Measurements from ENCODE around the gene SNTA1. TPM values are rescaled to one million over a fixed set of nuclear protein-coding genes. Genes with fewer than 3 reads are reported as not detected.

The SNTA1 gene
- total RNA-seq, 1 experiment from 2014 or later = 9.9 TPM

- WGBS (ENCODE audit: extremely low coverage, insufficient read length, low lambda C conversion rate) = no CpG with 5 or more reads among the region's 5 CpGs
- no peaks in the 10 kb centered on the region for H3K79me1 ChIP-seq (ENCODE audit: insufficient read depth, low read depth, low read length, poor library complexity, severe bottlenecking)
- no peaks in the 10 kb centered on the region for H3K27me3 ChIP-seq (ENCODE audit: insufficient read depth, low read length)
- no peak overlapping the region for H3K23ac ChIP-seq (ENCODE audit: insufficient read length, low read depth, low read length)
- Mint-ChIP-seq H3K36me3 (ENCODE audit: insufficient read depth in 1 of 3, low read depth in 3 of 3) (peaks cover 0 to 5% (median 4%) of the 10 kb centered on the region in 3 experiments; a peak in 2 of 7 replicates), H3K27me3 (ENCODE audit: low read depth) (no peaks in the 10 kb centered on the region), H3K27ac (peak overlapping the region in 1 of 3 experiments; percentile 56; a peak in 1 of 7 replicates), H3K4me1 (no peaks in the 10 kb centered on the region), H3K4me3 (no peak overlapping the region), H3K9me3 (no peaks in the 10 kb centered on the region)
- H3K27ac ChIP-seq (ENCODE audit: insufficient read length, low read depth, low read length) = no peak overlapping the region
- DNase-seq = no peak
- H2BK120ac ChIP-seq (ENCODE audit: low read depth, low read length, poor library complexity, severe bottlenecking) = no peak overlapping the region
- TF ChIP-seq CTCF (conservative IDR thresholded peaks at IDR 0.05) = no peak
- H3K9me3 ChIP-seq (ENCODE audit: control insufficient read depth, low read depth, low read length) = no peaks in the 10 kb centered on the region
- H2AK5ac ChIP-seq (ENCODE audit: insufficient read length, low read length) = no peak overlapping the region
- no peak overlapping the region for H3K14ac ChIP-seq (ENCODE audit: insufficient read depth, low read length)
- H2BK20ac ChIP-seq (ENCODE audit: low read depth, low read length, poor library complexity, severe bottlenecking) = no peak overlapping the region
- H2BK12ac ChIP-seq (ENCODE audit: insufficient read length, low read depth, low read length) = no peak overlapping the region
- H4K20me1 ChIP-seq (ENCODE audit: control insufficient read depth, insufficient read depth, insufficient read length) = no peaks in the 10 kb centered on the region
- H3K18ac ChIP-seq (ENCODE audit: insufficient read length, low read depth, low read length) = no peak overlapping the region
- no peak overlapping the region for H2BK5ac ChIP-seq (ENCODE audit: insufficient read length, low read length)
- no peaks in the 10 kb centered on the region for H3K23me2 ChIP-seq (ENCODE audit: insufficient read length, low read depth, low read length, poor library complexity, severe bottlenecking)
- H3K4me1 ChIP-seq (ENCODE audit: insufficient read depth, low read length) = no peaks in the 10 kb centered on the region
- H4K91ac ChIP-seq (ENCODE audit: insufficient read length, low read depth, low read length) = no peak overlapping the region
- H3K4ac ChIP-seq (ENCODE audit: low read depth, low read length) = no peak overlapping the region
- no peaks in the 10 kb centered on the region for H3K79me2 ChIP-seq (ENCODE audit: insufficient read depth, low read length)
- no peak overlapping the region for H3K56ac ChIP-seq (ENCODE audit: insufficient read length, low read depth, low read length)
- H3T11ph ChIP-seq (ENCODE audit: low read length) = no peak overlapping the region
- no peak overlapping the region for H2AFZ ChIP-seq (ENCODE audit: low read length)
- no peak overlapping the region for H3K4me2 ChIP-seq (ENCODE audit: insufficient read depth, insufficient read length, low read length)
- no peak overlapping the region for H2BK15ac ChIP-seq (ENCODE audit: low read depth, low read length)
- H4K5ac ChIP-seq (ENCODE audit: insufficient read length, low read depth, low read length) = no peak overlapping the region
- H4K8ac ChIP-seq (replicated peaks; ENCODE audit: insufficient read length, low read depth, low read length) = no peak overlapping the region
- H3K9ac ChIP-seq (ENCODE audit: extremely low read depth, insufficient read length, low read length) = no peak overlapping the region
These were observed 9.1 kb downstream of the SNTA1 start for GRCh38 chr20:33434434-33434833.

Data from H9 (cell line).